Ovary (tissue), 9 donors: ENCODE measurements around the gene HSD11B1L. TPM values are rescaled to one million over a fixed set of nuclear protein-coding genes. Genes with fewer than 3 reads are reported as not detected.

Experiments
- DNase-seq, 5 donors: peaks; one replicate each; pipeline ENCODE4 v3.0.0-alpha.2; 2019 to 2020
- H3K27ac ChIP-seq, 2 donors: fragments of 200-600 bp; one replicate each; pipeline versions ENCODE4 v1.5.1 to v1.8.0; 2019 to 2022
- H3K27me3 ChIP-seq: fragments of 200-600 bp; one replicate; pipeline ENCODE4 v1.8.0; 2022
- H3K36me3 ChIP-seq: fragments of 200-600 bp; sonication (generic); one replicate; pipeline ENCODE4 v1.5.1; 2019
- H3K4me1 ChIP-seq: one replicate; pipeline ENCODE4 v1.8.1; 2013; ENCODE audit warnings: mild to moderate bottlenecking, moderate library complexity; ENCODE audit not compliant: insufficient read depth
- H3K4me3 ChIP-seq: fragments of 200-600 bp; sonication (generic); one replicate; pipeline ENCODE4 v1.5.1; 2017
- H3K9me3 ChIP-seq, 2 donors: fragments of 200-600 bp in 1 of 2; sonication (generic) in 1 of 2; one replicate each; pipeline versions ENCODE4 v1.5.1 to v1.8.1; 2013 to 2019; ENCODE audit warnings: mild to moderate bottlenecking in 1 of 2, moderate library complexity in 1 of 2
- EP300 ChIP-seq: sonication (generic); formaldehyde crosslinking; IDR thresholded peaks from one replicate; pipeline ENCODE4 v1.6.1; 2017; ENCODE audit warnings: antibody characterized with exemption
- POLR2A ChIP-seq: fragments of 450-650 bp; IDR thresholded peaks from one replicate; pipeline ENCODE4 v1.6.1; 2017; ENCODE audit warnings: antibody characterized with exemption, mild to moderate bottlenecking, moderate library complexity
- WGBS, 3 donors: extraction: QIAGEN DNeasy Blood & Tissue Kit in 1 of 3; methylation state at CpG; one replicate each; pipeline versions ENCODE4 v1.1.5 to v1.1.7; 2013 to 2017; 5-methylcytosine and 5-hydroxymethylcytosine counted together
- intact Hi-C, 4 donors: fragments of 100-400 bp; cut with DNase I; formaldehyde crosslinking; loops; one replicate each; pipeline versions ENCODE4 v1.11.0 to v1.15.1; 2022 to 2023
- polyA plus RNA-seq, 2 donors: library from polyadenylated mRNA; stranded (reverse); fragments of 200-250 nt in 1 of 2; fragments of 350-450 nt in 1 of 2; fragmentation: Illumina TruSeq in 1 of 2; extraction: RNeasy Lipid Tissue Mini Kit (QIAGEN cat#74804) in 1 of 2; gene quantifications; one replicate each; pipeline ENCODE4 v1.2.3, GENCODE V29; 2013 to 2014
- total RNA-seq, 7 donors: library from RNA; depleted of rRNA in 2 of 7; stranded (reverse); fragments of >200 nt in 2 of 7; fragmentation: NEBNext Ultra II Directional in 3 of 7; extraction: Animal tissue kit (Norgen Biotek cat#: 25700) in 3 of 7; gene quantifications; one replicate each; pipeline versions ENCODE4 v1.1.0 to v1.2.4, GENCODE V29; 2016 to 2023
- TF ChIP-seq, protein P1 (sequence below), 3 donors: fragments of 450-650 bp in 2 of 3; fragments of 200-600 bp in 1 of 3; IDR thresholded peaks; one replicate each; pipeline versions ENCODE4 v1.5.1 to v1.8.0; 2016 to 2022; ENCODE audit warnings: antibody characterized with exemption in 3 of 3, mild to moderate bottlenecking in 1 of 3
- donor health status: DM: no; HTN: no; CAD: no; lungs with moderate emphysema.
- donor health status: DM: no; HTN: no; CAD: no.
- donor health status: Bipolar disorder and iron deficiency.
- donor health status: DM: yes; HTN: yes; CAD: no.
- donor health status: DM: no; HTN: no; CAD: no.
- donor health status: DM: yes; HTN: yes; CAD: no.

Gene HSD11B1L
- total and polyA plus RNA-seq, 9 donors = 3.1 to 20.7 (median 8.5) TPM

DNA sequence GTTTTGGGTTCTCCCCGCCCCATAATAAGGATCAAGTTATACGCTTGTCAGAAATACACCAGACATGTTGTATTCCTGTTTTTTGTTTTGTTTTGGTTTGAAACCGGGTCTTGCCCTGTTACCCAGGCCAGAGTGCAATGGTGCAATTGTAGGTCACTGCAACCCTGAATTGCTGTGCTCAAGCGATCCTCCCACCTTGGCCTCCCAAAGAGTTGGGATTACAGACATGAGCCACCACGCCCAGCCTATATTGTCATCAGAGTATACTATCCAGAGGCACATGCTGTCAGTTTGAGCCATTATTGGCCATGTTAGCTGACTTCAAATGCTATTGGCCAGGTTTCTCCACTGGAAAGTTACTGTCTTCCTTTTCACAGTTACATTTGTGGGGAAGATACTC is 48.2 kb upstream of the HSD11B1L start:
- Histone ChIP-seq H3K27ac (no peak overlapping the region), H3K27me3 (no peaks in the 10 kb centered on the region), H3K4me3 (no peak overlapping the region), H3K36me3 (no peaks in the 10 kb centered on the region), H3K4me1 (peaks cover 19% of the 10 kb centered on the region), H3K9me3 (no peaks in the 10 kb centered on the region)
- WGBS, 3 donors = 72 to 83% (median 75%) methylated on average over 5 of the region's 5 CpGs
- intact Hi-C loops = no loop called here
- TF ChIP-seq EP300 (no peak), POLR2A (no peak)
- TF ChIP-seq, protein P1, sequence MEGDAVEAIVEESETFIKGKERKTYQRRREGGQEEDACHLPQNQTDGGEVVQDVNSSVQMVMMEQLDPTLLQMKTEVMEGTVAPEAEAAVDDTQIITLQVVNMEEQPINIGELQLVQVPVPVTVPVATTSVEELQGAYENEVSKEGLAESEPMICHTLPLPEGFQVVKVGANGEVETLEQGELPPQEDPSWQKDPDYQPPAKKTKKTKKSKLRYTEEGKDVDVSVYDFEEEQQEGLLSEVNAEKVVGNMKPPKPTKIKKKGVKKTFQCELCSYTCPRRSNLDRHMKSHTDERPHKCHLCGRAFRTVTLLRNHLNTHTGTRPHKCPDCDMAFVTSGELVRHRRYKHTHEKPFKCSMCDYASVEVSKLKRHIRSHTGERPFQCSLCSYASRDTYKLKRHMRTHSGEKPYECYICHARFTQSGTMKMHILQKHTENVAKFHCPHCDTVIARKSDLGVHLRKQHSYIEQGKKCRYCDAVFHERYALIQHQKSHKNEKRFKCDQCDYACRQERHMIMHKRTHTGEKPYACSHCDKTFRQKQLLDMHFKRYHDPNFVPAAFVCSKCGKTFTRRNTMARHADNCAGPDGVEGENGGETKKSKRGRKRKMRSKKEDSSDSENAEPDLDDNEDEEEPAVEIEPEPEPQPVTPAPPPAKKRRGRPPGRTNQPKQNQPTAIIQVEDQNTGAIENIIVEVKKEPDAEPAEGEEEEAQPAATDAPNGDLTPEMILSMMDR (IDR thresholded peaks at IDR 0.05) = no peak
- no peak for DNase-seq

GRCh38 chr19:5635427-5635826 is 45.4 kb upstream of the HSD11B1L start:
- intact Hi-C loops = no loop called here
- no peak overlapping the region for H3K27ac ChIP-seq
- H3K36me3 ChIP-seq = no peaks in the 10 kb centered on the region
- no peak for DNase-seq
- no peaks in the 10 kb centered on the region for H3K27me3 ChIP-seq
- peaks cover 13% of the 10 kb centered on the region for H3K4me1 ChIP-seq
- 74 to 78% (median 76%) methylated on average over 6 of the region's 6 CpGs for WGBS, 3 donors
- TF ChIP-seq, protein P1 (IDR thresholded peaks at IDR 0.05) = no peak
- no peak for TF ChIP-seq POLR2A
- TF ChIP-seq EP300 = no peak
- no peaks in the 10 kb centered on the region for H3K9me3 ChIP-seq
- no peak overlapping the region for H3K4me3 ChIP-seq

- no peak overlapping the region for H3K4me3 ChIP-seq
- no peaks in the 10 kb centered on the region for H3K9me3 ChIP-seq
- H3K4me1 ChIP-seq = peaks cover 6% of the 10 kb centered on the region
- no peak for DNase-seq
- TF ChIP-seq POLR2A (no peak), EP300 (no peak)
- TF ChIP-seq, protein P1 (IDR thresholded peaks at IDR 0.05) = no peak
- 2 to 20% (median 8%) methylated on average over 1 of the region's 1 CpG for WGBS, 3 donors
- no peaks in the 10 kb centered on the region for H3K27me3 ChIP-seq
- H3K27ac ChIP-seq = no peak overlapping the region
- H3K36me3 ChIP-seq = no peaks in the 10 kb centered on the region
- intact Hi-C loops = no loop called here
These were observed 42.9 kb upstream of the HSD11B1L start for GRCh38 chr19:5637971-5638370.

DNA sequence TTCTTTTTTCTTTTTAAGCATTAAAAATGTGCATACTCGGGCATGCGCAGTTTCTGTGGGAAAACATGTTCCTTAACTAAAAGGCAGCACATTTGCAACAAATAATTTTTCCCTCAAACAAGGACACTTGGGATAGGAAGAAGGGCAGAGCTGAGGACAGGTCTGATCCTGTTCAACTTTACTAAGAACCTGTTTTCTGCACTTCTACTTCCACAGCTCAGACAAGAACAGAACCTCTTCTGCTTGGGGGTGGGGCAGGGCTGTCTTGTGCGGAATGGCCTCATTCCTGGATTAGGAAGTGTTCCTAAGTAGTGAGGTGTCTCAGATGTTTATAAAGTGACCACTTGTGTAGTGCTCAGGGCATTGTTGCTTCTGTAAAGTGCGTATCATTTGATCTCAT is 39.7 kb upstream of the HSD11B1L start:
- TF ChIP-seq EP300 = no peak
- TF ChIP-seq, protein P1 (IDR thresholded peaks at IDR 0.05) = no peak
- TF ChIP-seq POLR2A = no peak
- H3K9me3 ChIP-seq = no peaks in the 10 kb centered on the region
- 93 to 94% (median 93%) methylated on average over 4 of the region's 4 CpGs for WGBS, 3 donors
- no peak overlapping the region for H3K4me3 ChIP-seq
- no peak overlapping the region for H3K27ac ChIP-seq
- H3K4me1 ChIP-seq = peaks cover 6% of the 10 kb centered on the region
- no peak for DNase-seq
- H3K27me3 ChIP-seq = no peaks in the 10 kb centered on the region
- no peaks in the 10 kb centered on the region for H3K36me3 ChIP-seq
- intact Hi-C loops = no loop called here

DNA sequence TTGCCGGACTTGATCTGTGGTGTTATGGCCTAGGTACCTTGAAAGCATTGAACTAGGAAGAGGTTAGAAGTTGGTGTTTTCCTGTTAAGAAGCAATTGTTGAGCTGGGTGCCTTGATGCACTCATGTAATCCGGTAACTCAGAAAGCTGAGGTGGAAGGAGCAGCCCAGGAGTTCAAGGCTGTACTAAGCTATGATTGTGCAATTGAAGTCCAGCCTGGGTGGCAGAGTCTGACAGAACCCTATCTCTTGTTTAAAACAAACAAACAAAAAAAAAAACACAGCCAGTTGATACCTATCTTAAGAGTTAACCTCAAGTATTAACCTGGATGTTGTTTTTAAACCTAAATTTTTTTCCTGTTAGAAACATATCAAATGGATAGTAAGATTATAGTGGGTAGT is 38.6 kb upstream of the HSD11B1L start:
- H3K27me3 ChIP-seq = no peaks in the 10 kb centered on the region
- no peak overlapping the region for H3K4me3 ChIP-seq
- no peak for DNase-seq
- no peaks in the 10 kb centered on the region for H3K9me3 ChIP-seq
- 57 to 68% (median 63%) methylated on average over 2 of the region's 2 CpGs for WGBS, 3 donors
- H3K4me1 ChIP-seq = peaks cover 5% of the 10 kb centered on the region
- H3K27ac ChIP-seq = no peak overlapping the region
- TF ChIP-seq, protein P1 (IDR thresholded peaks at IDR 0.05) = no peak
- intact Hi-C loops = no loop called here
- no peaks in the 10 kb centered on the region for H3K36me3 ChIP-seq
